HG03159 (cell line): ENCODE measurements around the gene CCDC12.

Source experiments
- ATAC-seq: cut with Tn5 transposase; IDR thresholded peaks from one replicate; pipeline ENCODE4 v1.9.1; 2021; ENCODE audit warnings: mild to moderate bottlenecking, moderate library complexity; ENCODE audit not compliant: unreplicated experiment

CCDC12 gene

DNA sequence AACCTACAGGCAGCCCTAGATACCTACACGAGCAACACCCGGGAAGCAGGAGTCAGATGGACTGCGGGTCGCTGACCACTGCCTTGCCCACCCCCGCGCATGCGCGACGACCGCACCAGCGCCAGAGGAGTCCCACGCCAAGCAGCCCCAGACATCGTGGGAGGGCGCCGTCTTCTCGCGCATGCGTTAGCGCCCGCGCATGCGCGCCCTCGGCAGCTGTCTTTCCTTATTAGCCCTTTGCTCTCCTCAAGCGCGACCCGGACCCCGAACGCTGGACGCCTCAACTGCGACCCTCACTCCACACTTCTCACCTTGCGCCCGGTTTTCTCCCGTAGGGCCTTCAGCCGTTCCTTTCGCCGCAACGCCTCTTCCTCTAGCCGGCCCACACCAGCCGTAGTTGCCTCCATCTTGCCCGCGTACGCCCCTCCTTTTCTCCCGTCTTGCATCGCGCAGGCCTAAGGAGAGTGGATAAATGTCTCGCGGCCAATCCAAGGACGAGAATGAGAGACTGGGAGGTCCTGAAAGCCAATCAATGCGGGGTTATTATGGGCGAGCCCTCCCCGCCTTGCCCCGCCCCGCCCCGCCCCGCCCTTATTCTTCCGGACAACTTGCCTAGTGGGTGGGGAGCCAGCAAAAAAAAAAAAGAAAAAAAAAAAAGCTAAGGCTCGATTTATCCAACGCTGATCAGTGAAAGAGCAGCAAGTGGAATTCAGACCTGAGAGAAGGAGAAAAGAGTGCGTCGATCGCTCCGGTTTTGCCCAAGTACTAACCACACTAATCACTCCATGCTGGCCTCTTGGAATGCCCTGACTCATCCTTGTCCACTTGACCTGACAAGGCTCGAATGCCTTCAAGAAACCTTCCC, at the start of gene CCDC12:
CCDC12 (minus strand) TSS at position 420 of the 865 bp plus-strand sequence; CDS start at position 407, 13 bp downstream.
- peak; percentile 70 for ATAC-seq

DNA sequence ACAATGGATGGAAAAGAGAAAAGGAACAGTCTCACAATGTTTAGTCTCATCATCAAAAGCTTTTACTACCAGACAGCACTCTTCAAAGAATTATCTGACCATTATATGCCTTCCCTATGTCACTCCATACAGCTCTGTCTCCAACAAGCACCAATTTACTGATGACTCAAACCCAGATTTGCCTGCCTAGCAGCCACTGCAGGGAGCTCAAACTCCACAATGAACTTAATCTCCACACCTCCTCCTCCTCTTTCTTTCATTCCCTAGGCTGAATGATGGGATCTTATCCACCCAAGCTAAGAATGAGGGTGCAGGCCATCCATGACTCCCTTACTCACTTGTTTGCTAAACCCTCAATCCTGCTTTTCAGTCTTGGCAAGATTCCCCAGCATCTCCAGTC, 48.4 kb upstream of the CCDC12 start:
- no peak for ATAC-seq

DNA sequence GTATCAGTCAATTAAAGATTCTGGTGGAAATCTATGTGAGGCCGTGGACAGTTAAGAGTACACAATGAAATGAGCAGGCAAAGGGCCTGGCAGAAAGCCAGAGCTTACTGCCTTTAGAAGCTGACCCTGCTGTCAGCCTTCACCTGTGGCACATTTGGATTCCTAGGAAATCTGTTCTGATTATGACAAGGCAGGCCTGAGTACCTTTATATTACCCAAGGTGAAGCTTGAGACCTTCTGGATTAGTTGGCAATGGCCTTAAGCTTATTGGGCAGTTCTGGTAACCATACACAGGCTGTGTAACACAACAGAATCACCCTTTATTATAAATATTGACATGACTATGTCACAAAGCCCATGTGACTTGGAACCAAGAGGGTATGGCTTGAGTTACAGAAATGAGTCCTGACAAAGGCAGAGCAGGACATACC, 46.1 kb upstream of the CCDC12 start:
- no peak for ATAC-seq

DNA sequence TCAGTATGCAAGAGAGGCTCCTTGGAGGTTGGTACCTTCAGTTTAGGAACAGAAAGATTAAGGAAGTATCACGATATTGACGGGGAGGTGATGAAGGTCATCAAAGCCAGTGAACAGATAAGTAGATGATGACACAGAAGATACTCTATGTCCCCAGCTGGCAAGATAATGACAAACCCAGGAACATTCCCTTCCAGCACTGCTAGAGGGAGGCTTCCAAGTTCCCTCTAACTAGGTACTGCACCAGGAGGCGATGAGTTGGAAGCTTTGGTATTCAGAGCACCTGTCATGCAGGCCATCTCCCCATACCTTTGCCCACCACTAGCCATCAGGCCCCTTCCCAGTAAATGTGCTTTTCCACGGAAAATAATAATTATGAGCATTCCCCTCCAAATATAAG, 43.8 kb upstream of the CCDC12 start:
- ATAC-seq: no peak

DNA sequence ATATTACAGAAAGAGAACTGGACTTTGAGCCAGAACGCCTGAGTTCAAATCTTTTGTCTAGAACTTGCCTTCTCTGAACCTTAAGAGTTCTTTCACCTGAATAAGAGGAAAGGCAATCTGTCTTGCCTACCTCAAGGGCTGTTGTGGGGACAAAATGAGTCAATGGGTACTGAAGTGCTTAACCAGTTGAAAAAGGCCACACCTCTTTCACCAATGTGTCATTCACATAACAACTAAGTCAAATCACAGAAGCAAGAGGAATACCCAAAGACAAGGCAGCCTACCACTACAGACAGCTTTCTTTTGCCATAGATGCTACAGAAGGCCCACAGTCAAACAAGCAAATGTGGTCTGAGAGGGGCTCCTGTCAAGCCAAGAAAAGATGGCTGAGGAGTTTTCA, 42.7 kb upstream of the CCDC12 start:
- ATAC-seq: peak; percentile 62

DNA sequence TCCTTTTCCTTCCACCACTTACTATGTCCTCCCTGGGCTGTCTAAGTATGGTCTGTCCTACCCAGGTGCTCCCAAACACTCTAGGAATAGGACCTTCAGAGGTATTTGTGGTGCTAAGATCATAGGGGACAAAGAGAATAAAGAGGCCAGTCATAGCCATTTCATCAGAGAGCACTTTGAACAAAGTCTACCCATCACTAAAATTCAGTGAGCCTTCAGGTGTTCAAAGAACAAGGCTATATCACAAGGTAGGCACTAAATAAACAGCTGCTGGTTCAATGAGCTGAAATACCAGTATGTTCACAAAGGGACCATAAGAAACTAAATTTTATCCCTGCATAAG, 41.7 kb upstream of the CCDC12 start:
- no peak for ATAC-seq

DNA sequence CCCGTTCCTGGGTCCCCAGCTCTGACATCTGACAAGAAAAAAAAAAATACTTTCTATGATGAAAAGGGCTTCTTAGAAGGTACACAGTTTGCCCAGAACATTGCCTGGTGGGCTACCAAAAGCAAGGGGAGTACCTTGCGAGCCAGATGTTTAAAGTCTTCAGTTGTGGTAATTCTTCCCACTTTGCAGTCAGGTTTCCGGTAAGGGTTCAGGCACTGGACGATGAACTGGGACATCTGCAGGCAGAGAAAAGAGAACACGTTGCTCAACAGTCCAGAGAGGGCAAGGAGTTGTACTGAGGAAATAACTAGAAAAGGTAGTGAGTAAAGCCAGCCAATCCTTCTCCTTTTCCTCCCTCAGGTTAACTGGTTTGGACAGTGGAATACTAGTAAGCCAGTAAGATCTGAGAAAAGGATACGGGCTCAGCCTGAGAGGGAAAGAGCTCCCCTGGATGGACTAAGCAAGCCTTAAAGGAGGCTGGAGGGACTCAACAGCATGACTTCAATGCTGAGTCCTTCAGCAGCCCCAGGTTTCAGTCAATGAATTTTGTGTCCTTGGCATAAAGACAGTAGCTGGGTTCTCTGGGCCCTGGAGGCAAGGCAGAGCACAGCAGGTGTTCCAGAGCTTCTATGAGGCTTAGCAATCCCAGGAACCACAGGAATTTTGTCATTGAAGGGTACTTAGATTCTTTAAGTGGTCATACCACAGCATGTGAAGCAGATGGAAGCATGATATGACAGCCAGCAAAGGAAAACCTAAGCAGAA, 41.1 kb upstream of the CCDC12 start:
- ATAC-seq: no peak

DNA sequence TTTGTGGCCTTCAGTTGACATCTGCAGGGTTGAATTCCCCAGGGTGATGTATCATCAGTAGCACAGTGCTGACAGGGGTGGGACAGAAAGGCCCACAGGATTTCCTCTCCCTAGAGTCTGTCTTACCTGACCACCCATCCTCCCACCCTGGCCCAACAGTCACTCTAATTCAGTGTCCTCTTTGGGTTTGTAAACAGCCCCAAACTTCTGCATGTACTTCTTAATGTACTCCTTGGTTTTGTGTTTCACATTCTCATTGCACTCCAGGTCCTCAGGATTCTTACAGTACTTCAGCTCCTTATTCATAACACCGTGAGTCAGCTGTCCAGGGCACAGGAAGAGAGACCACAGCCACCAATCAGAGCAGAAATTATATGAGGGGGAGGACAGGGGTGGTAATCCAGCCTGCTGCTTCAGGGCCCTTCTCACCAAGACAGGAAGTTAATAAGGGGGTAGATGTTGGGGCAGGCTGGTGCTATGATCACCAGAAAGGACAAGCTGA, 40.4 kb upstream of the CCDC12 start:
- no peak for ATAC-seq

DNA sequence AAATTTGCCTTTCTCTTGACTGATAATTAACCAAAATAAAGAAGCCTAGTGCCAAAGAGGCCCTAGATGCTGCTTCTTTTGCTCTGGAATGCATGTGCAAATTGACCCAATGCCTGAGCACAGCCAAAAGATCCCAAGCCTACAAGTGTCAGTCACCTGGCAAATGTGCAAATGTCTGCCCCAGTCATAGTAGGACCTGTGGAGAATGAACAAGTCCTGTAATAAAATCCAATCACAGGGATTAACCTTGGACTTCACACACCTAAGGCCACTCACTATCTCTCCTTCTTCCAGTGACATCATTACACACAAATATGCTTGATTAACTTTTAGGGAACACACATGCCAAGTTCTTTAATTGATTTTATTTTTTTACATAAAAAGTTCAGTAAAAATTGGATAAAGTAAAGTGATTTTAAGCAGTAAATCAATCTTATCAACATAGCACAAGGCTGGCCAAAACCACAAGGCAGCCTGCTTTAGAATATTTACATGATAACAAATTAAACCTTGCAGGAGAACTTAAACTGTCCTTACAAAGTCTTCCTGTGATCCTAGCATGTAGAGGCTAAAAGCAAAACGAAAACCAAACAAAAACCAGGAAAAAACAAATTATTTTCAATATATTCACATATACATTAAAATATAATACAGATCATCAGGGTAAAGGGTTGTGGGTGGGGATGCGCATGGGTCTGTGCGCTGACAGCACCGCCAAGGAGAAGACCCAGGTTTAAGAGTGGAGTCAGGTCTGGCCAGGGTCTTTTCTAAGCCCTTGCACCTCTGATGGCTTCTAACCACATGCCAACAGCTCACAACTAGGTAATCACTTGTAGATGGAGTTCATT, 39.8 kb upstream of the CCDC12 start:
- no peak for ATAC-seq

DNA sequence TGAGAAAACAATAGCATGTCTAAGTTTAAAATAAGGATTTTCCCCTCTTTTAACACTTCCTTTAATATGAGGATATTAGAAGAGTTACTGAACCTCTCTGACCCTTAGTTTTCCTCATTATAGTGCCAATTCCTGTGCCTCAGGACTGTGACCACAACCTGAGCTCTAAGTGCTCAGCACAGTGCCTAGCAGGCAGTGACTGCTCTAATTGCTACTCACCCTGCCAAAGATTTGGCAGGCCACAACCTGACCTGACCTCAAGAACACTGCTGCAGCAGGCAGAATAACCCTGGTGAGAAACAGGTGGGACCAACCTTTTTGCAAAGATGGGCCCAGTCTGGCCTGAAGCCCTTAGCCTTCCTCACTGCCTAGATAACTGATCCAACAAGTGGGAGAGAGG, 38.6 kb upstream of the CCDC12 start:
- ATAC-seq: no peak

DNA sequence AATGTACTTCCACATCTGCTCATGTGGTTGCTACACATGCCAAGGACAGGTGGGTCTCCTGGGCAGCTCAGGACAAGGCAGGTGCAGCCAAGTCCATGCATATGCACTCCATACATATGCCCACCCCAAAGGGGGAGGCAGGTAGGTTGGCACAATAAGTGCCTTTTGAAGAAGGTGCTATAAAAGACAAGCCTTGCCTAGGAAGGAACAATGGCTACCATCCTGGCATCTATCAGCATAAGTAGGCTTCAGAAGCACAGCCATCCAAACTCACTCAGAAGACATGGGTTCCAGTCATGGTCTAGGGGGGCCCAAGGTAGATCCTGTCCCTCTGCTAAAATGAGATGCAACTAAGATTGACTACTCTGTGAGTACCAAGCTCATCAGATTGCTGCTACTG, 37.5 kb upstream of the CCDC12 start:
- no peak for ATAC-seq

DNA sequence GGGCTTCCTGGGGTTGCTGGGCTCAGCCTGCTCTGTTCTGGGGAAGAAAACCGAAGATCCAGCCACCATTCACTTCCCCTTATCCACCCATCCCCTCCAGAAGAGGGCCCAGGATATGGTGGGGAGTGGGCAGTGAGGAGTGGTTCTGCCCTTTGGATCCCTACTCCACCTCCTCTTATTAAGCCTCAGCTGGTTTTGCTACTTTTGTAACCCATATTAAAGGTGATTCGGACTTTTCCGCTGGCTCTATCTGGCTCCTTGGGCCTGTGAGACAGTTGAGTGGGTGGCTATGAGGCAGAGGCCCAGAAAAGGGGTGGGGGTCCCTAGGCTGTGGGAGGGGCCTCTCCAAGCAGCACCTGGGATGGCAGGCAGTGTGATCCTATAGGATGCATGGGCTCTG, 36.7 kb upstream of the CCDC12 start:
- ATAC-seq: no peak

DNA sequence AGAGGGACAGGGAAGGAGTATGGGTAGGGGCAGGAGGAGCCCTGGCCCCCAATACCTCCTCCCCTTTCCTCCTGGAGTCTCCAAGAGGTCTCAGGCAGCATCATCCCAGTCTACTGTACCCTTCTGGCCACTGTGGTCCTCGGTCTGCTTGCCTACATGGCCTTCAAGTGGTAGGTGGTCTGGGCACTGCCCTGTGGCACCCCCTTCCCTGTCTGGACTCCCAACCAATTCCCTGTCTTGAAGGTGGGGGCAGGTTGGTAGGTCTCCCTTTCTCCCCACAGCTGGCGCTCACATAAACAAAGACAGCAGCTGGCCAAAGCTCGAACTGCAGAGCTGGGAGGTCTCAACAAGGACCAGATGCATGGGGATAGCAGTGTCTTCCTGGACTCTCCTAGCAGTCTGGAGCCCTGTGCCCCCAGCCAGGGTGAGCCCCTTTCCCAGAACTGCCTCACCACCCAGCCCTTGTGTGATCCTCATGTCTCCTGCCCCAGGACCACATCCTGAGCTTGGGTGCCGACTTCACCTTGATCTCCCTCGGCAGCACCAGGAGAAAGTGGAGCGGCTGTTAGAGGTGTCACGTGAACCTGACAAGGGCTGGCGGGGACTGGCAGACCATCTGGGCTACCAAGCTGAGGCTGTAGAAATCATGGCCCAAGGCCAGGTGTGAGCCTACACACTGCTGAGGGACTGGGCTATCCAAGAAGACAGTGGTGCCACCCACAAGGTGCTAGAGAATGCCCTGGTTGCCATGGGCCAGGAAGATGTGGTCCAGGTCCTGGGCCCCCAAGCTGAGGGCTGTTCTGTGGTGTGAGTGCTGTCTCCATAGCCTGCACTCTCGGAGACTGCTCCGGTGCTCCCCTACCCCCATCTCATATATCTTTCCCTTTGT, 36.0 kb upstream of the CCDC12 start:
- no peak for ATAC-seq

DNA sequence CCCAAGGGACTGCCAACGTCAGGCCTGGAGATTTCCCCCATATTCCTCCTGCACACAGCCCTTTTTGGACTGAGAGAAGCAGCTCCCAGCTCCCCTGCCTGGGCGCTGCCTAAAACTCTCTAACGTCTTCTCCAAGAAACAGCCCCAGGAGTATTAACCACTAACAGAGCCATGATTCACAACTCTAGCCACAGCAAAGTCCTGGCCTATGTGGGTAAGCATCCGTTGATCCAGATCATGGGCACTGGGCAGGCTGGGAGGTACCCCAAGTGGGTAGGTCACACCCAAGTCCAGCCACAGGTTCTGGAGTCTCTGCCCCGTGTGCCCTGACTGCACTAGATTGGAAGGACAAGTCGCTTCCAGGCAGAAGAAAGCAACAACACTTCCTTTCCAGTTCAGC, 34.8 kb upstream of the CCDC12 start:
- ATAC-seq: no peak

DNA sequence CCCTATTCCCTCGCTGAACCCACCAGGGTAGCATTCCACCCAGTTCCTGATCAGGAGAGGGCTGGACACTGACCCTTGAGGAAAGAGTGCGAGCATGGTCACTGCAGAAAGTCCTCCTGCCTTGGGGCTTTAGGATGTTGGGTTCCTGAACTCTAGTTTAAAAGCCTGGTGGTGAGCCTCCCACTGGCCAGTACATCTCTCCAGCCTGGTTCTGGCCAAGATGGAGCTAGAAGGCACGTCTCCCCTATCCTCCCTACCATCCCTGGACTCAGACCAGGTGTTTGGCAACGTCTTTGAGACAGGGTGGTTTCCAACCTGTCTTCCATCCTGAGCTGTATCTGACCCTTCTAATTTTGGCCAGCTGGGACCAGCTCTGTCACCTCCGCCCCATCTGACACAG, 34.4 kb upstream of the CCDC12 start:
- ATAC-seq: no peak

DNA sequence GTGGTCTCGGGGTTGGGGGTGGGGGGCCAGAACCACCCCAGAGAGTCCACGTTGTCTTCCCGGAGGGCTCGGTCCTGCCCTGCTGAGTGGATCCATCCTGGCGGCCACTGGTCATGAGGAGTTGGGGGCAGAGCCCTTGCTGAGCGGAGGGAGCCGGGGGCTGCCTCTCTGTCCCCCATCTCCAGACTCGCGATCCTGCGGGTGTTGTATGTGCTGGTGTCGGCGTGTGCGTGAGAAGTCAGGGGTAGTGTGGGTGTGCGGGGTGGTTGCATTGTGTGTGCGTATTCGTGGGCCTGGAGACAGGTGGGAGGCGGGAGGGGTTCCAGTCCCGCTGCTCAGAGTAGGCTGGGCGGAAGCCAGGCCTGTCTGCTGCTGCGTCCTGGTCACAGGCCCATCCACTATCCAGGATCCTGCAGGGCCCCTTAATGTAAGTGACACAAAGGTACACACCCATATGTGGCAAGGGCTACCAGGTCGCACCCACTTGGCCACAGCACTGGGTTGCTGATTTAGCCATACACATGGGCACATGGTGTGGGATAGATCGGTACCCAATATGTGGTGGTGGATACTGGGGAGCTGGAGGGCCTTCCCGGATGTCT, 33.7 kb upstream of the CCDC12 start:
- ATAC-seq: no peak

DNA sequence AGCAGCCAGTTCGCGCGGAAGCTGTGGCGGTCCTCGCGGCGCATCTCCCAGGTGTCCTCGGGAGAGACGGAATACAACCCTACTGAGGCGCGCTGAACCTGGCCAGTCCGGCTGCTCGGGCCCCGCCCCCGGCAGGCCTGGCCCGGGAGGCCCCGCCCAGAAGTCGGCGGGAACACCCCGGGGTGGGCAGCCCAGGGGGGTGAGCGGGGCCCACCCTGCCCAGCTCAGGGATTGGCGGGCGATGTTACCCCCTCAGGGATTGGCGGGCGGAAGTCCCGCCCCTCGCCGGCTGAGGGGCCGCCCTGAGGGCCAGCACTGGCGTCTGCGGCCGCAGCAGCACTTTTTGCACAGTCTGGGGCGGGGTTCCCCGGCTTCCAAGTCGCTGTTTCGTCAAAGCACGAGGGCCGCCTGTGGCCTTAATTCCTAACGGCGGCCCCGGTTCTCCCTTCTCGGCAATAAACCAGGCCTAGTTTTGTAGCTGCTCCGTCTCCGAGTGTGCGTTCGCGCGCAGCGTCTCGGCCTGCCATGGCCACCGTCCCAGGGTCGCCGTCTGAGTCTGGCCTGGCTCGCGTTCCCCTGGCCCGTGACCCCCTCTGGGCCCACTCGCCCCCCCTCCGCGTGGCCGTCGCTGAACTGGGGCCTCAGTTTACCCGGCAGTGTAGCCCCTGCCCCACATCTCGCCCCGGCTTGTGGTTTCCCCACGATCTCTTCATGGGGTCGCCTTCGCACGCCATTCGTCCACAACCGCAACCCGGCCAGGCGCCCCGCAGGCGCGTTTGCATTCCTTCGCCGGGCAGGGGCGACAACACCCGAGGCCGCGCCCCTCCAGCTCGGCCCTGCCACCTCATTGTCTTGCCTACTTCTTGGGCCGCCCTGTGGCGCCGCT, 32.9 kb upstream of the CCDC12 start:
- peak; percentile 65 for ATAC-seq

DNA sequence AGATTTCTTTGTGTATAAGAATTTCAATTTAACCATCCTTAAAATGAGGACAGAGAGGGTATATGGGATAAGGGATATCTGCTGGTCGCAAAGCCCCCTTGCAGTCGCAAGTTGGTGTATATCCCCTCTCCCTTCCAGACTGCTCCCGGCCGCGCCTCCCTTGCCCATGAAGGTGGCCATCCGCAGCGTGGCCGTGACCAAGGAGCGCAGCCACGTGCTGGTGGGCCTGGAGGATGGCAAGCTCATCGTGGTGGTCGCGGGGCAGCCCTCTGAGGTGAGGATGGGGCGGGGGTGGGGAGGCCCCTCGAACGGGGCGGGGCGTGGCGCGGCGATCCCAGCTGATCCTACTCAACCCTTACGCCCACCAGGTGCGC, 32.3 kb upstream of the CCDC12 start:
- no peak for ATAC-seq
